Endothelial cell of umbilical vein (primary cell): ENCODE measurements around the gene CD40. TPM values are rescaled to one million over a fixed set of nuclear protein-coding genes. Genes with fewer than 3 reads are reported as not detected.

Source experiments
- BruUV-seq: library from RNA; stranded (reverse); fragments of 400-500 nt; replicated peaks from 2 replicates; lab custom pipeline; 2021; lab: Mats Ljungman, UMichigan
- CTCF ChIA-PET: fragments of 300-600, 350-600 bp; sonication (Branson Sonifier 250); formaldehyde crosslinking; loops from one replicate; lab custom pipeline; 2021; ENCODE audit warnings: antibody characterized with exemption, inconsistent platforms; lab: Charles Lee
- POLR2A ChIA-PET: fragments of 300-600, 350-600 bp; sonication (Branson Sonifier 250); formaldehyde crosslinking; loops from one replicate; lab custom pipeline; 2021; ENCODE audit warnings: antibody characterized with exemption, inconsistent platforms; lab: Charles Lee
- DNase-seq: peaks from one replicate; pipeline ENCODE4 v3.0.0-alpha.2; 2011; ENCODE audit warnings: low read depth, low spot score
- FAIRE-seq: peaks from 2 replicates; lab custom pipeline; 2011; peaks lifted over from hg19 to GRCh38; lab: Jason Lieb, UNC
- H2AFZ ChIP-seq: 2 replicates; pipeline ENCODE4 v1.6.0; 2012; ENCODE audit warnings: low read depth, low read length, control low read depth, inconsistent platforms
- H3K27ac ChIP-seq: 2 replicates; pipeline ENCODE4 v1.5.1; 2011; ENCODE audit warnings: low read depth, mild to moderate bottlenecking, control low read depth, low read length, moderate library complexity; ENCODE audit not compliant: insufficient read depth
- H3K27me3 ChIP-seq, 2 experiments: 2 replicates each; pipeline versions ENCODE4 v1.6.0 to v1.6.1; 2011; ENCODE audit warnings: low read length in 2 of 2, mixed read lengths in 1 of 2; ENCODE audit not compliant: control insufficient read depth in 2 of 2, insufficient read depth in 2 of 2
- H3K36me3 ChIP-seq, 2 experiments: 2 replicates in 1 of 2; 3 replicates in 1 of 2; pipeline ENCODE4 v1.5.1; 2011; ENCODE audit warnings: low read length in 2 of 2, mild to moderate bottlenecking in 1 of 2, moderate library complexity in 1 of 2; ENCODE audit not compliant: control insufficient read depth in 2 of 2, insufficient read depth in 2 of 2; ENCODE audit errors: extremely low read depth in 1 of 2
- H3K4me1 ChIP-seq: 3 replicates; pipeline ENCODE4 v1.5.1; 2011; ENCODE audit warnings: mild to moderate bottlenecking, low read length; ENCODE audit not compliant: control insufficient read depth, insufficient read depth; ENCODE audit errors: extremely low read depth
- H3K4me2 ChIP-seq: 2 replicates; pipeline ENCODE4 v1.6.1; 2011; ENCODE audit warnings: low read length, control low read depth, mixed read lengths; ENCODE audit not compliant: insufficient read depth
- H3K4me3 ChIP-seq, 3 experiments: fragments of 200-600 bp in 1 of 3; sonication (generic), shearing (Covaris generic) in 1 of 3; replicated peaks in 1 of 3; 2 replicates each; pipeline ENCODE4 v1.5.1; 2011 to 2016; ENCODE audit warnings: control low read depth in 3 of 3, low read length in 3 of 3, mild to moderate bottlenecking in 2 of 3, inconsistent platforms in 1 of 3, low read depth in 1 of 3, moderate library complexity in 1 of 3; ENCODE audit not compliant: insufficient read depth in 1 of 3
- H3K79me2 ChIP-seq: 2 replicates; pipeline ENCODE4 v1.6.0; 2012; ENCODE audit warnings: low read length, inconsistent platforms; ENCODE audit not compliant: control insufficient read depth, insufficient read depth
- H3K9ac ChIP-seq: replicated peaks from 2 replicates; pipeline ENCODE3; 2011; ENCODE audit warnings: low read length, control low read depth; ENCODE audit not compliant: insufficient read depth; ENCODE audit errors: extremely low read depth
- H3K9me1 ChIP-seq: replicated peaks from 3 replicates; pipeline ENCODE4 v1.6.0; 2011; ENCODE audit warnings: mild to moderate bottlenecking, low read length; ENCODE audit not compliant: control insufficient read depth, insufficient read depth; ENCODE audit errors: extremely low read depth
- H3K9me3 ChIP-seq: replicated peaks from 2 replicates; pipeline ENCODE4 v1.5.1; 2012; ENCODE audit warnings: low read length, inconsistent platforms; ENCODE audit not compliant: control insufficient read depth, insufficient read depth
- H4K20me1 ChIP-seq: replicated peaks from 2 replicates; pipeline ENCODE3; 2011; ENCODE audit warnings: mild to moderate bottlenecking, low read length; ENCODE audit not compliant: control insufficient read depth, insufficient read depth; ENCODE audit errors: extremely low read depth
- CTCF ChIP-seq, 2 donors: IDR thresholded peaks; 1 replicate in 1 of 2; 2 replicates in 1 of 2; pipeline ENCODE4 v1.5.1; 2011; ENCODE audit warnings: low read length in 2 of 2, mild to moderate bottlenecking in 2 of 2, moderate library complexity in 2 of 2, control low read depth in 1 of 2, inconsistent platforms in 1 of 2, low read depth in 1 of 2; ENCODE audit not compliant: insufficient read depth in 1 of 2; ENCODE audit errors: extremely low read depth in 1 of 2
- EZH2 ChIP-seq: IDR thresholded peaks from 2 replicates; pipeline ENCODE4 v1.6.1; 2012; ENCODE audit warnings: borderline replicate concordance, low read depth, mild to moderate bottlenecking, moderate library complexity, low read length, inconsistent platforms; ENCODE audit not compliant: severe bottlenecking
- FOS ChIP-seq: IDR thresholded peaks from 2 replicates; pipeline ENCODE4 v1.6.1; 2011; ENCODE audit warnings: mild to moderate bottlenecking, low read length, moderate library complexity, borderline replicate concordance; ENCODE audit not compliant: insufficient read depth
- GATA2 ChIP-seq: IDR thresholded peaks from 2 replicates; pipeline ENCODE4 v1.7.0; 2011; ENCODE audit warnings: low read depth, mild to moderate bottlenecking, moderate library complexity, mixed read lengths, low read length; ENCODE audit not compliant: insufficient read length, insufficient read depth
- JUN ChIP-seq: IDR thresholded peaks from 2 replicates; pipeline ENCODE4 v1.6.1; 2011; ENCODE audit warnings: borderline replicate concordance, low read depth; ENCODE audit not compliant: insufficient read length, insufficient read depth
- MAX ChIP-seq: IDR thresholded peaks from 2 replicates; pipeline ENCODE4 v1.6.1; 2011; ENCODE audit not compliant: insufficient read depth, insufficient read length
- MYC ChIP-seq: IDR thresholded peaks from one replicate; pipeline ENCODE4 v1.6.1; 2011; ENCODE audit warnings: mild to moderate bottlenecking, low read depth, low read length
- POLR2A ChIP-seq: IDR thresholded peaks from 2 replicates; pipeline ENCODE4 v1.6.1; 2012; ENCODE audit warnings: low read depth, mild to moderate bottlenecking, control low read depth, low read length
- POLR2AphosphoS5 ChIP-seq: IDR thresholded peaks from 2 replicates; pipeline ENCODE4 v1.6.1; 2012; ENCODE audit warnings: low read depth, mild to moderate bottlenecking, control low read depth, low read length, moderate library complexity; ENCODE audit not compliant: insufficient read depth
- dilution Hi-C: fragments of 300-500 bp; cut with MboI; formaldehyde crosslinking; loops from one replicate; pipeline ENCODE4 v1.15.0; 2019; ENCODE audit warnings: low sequenced_read_pairs; ENCODE audit not compliant: extremely low pct_ligation_motif_present
- intact Hi-C: fragments of 100-400 bp; cut with micrococcal nuclease; formaldehyde crosslinking; loops from one replicate; pipeline ENCODE4 v1.10.0; 2022
- polyA plus RNA-seq, 4 experiments: library from polyadenylated mRNA; depleted of rRNA in 3 of 4; stranded (reverse) in 3 of 4; unstranded in 1 of 4; fragments of >200 nt; gene quantifications; 2 replicates each; pipeline versions ENCODE4 v1.2.1 to v1.2.3, GENCODE V29; 2011 to 2012; ENCODE audit warnings: missing spikeins in 1 of 4
- total RNA-seq: library from RNA; stranded (reverse); gene quantifications from 2 replicates; pipeline ENCODE4 v1.2.3, GENCODE V29; 2021

Gene CD40
- total and polyA plus RNA-seq, 2 donors (not counting 3 experiments of a cell fraction or from before 2014, with no cell fraction given), result 36.6 to 38.3 TPM

- CTCF ChIA-PET, result interaction anchor here (1.2 to 2.2 kb wide), 2 partner anchors 13 to 17 kb away, joined by 3 to 7 read pairs; no protein-coding TSS in a partner anchor
- no peaks in the 10 kb centered on the region for H3K36me3 ChIP-seq
Observed at GRCh38 chr20:46145713-46146112, 27.6 kb downstream of the CD40 start.

More at GRCh38 chr20:46145713-46146112, 27.6 kb downstream of the CD40 start:
- Histone ChIP-seq H3K9me1 (no peaks in the 10 kb centered on the region), H3K4me1 (no peaks in the 10 kb centered on the region), H4K20me1 (no peaks in the 10 kb centered on the region), H3K27me3 (peaks cover 3 to 8% of the 10 kb centered on the region in 2 experiments), H3K4me3 (no peak overlapping the region), H2AFZ (no peak overlapping the region), H3K79me2 (no peaks in the 10 kb centered on the region), H3K9ac (no peak overlapping the region), H3K4me2 (no peak overlapping the region), H3K27ac (no peak overlapping the region), H3K9me3 (no peaks in the 10 kb centered on the region)
- intact Hi-C loops, result no loop called here
- no peak for FAIRE-seq
- TF ChIP-seq FOS (no peak), POLR2AphosphoS5 (no peak), CTCF (IDR thresholded peaks at IDR 0.05; ENCODE audit: extremely low read depth in 1 of 2, insufficient read depth in 1 of 2, low read depth in 1 of 2, low read length in 2 of 2) (no peak), MYC (no peak), GATA2 (no peak), JUN (no peak), EZH2 (no peak), MAX (no peak), POLR2A (no peak)
- dilution Hi-C loops, result no loop called here
- POLR2A ChIA-PET, result no interaction called here
- DNase-seq, result no peak
- BruUV-seq, result no TSS peak
